Endodermal cell (in vitro differentiated cells): ENCODE measurements around the gene MYO5B. TPM values are rescaled to one million over a fixed set of nuclear protein-coding genes. Genes with fewer than 3 reads are reported as not detected.
"Not testable (repeated sequence)": the region's sequence is repeated elsewhere in the genome, so short reads cannot be mapped to it uniquely, and the experiment has no call there.

ENCODE experiments used
- DNase-seq: peaks from one replicate; pipeline ENCODE4 v3.0.0-alpha.2; 2017
- H3K27ac ChIP-seq: 2 replicates; pipeline ENCODE4 v1.5.1; 2013; ENCODE audit warnings: mild to moderate bottlenecking, low read depth, low read length, moderate library complexity
- H3K27me3 ChIP-seq: 2 replicates; pipeline ENCODE4 v1.6.1; 2013; ENCODE audit warnings: mild to moderate bottlenecking, low read length, moderate library complexity; ENCODE audit not compliant: insufficient read depth, control insufficient read depth, poor library complexity, severe bottlenecking
- H3K36me3 ChIP-seq: 2 replicates; pipeline ENCODE4 v1.7.0; 2013; ENCODE audit warnings: mild to moderate bottlenecking, low read length, moderate library complexity; ENCODE audit not compliant: control insufficient read depth, insufficient read depth
- H3K4me1 ChIP-seq: one replicate; pipeline ENCODE4 v1.7.0; 2013; ENCODE audit warnings: low read length; ENCODE audit not compliant: control insufficient read depth, insufficient read depth
- H3K4me3 ChIP-seq: 2 replicates; pipeline ENCODE4 v1.5.1; 2013; ENCODE audit warnings: mild to moderate bottlenecking, low read length, moderate library complexity
- H3K9ac ChIP-seq: 2 replicates; pipeline ENCODE4 v1.6.1; 2013; ENCODE audit warnings: mild to moderate bottlenecking, low read length, moderate library complexity; ENCODE audit not compliant: poor library complexity, severe bottlenecking; ENCODE audit errors: extremely low read depth
- H3K9me3 ChIP-seq: 2 replicates; pipeline ENCODE4 v1.6.1; 2013; ENCODE audit warnings: mild to moderate bottlenecking, low read length, moderate library complexity; ENCODE audit not compliant: control insufficient read depth
- H3K27ac Mint-ChIP-seq: 2 replicates; pipeline ENCODE4 v1.8.0; 2020; ENCODE audit warnings: mixed read lengths
- H3K27me3 Mint-ChIP-seq: 2 replicates; pipeline ENCODE4 v1.8.0; 2021; ENCODE audit warnings: mild to moderate bottlenecking, mixed read lengths; ENCODE audit not compliant: insufficient read depth
- H3K36me3 Mint-ChIP-seq: 2 replicates; pipeline ENCODE4 v1.8.0; 2020; ENCODE audit warnings: low read depth, mixed read lengths
- H3K4me1 Mint-ChIP-seq: 2 replicates; pipeline ENCODE4 v1.8.0; 2020; ENCODE audit warnings: mixed read lengths
- H3K4me3 Mint-ChIP-seq: 2 replicates; pipeline ENCODE4 v1.8.0; 2020; ENCODE audit warnings: mild to moderate bottlenecking, moderate library complexity, mixed read lengths
- H3K9me3 Mint-ChIP-seq: 2 replicates; pipeline ENCODE4 v1.8.0; 2020; ENCODE audit warnings: mild to moderate bottlenecking, mixed read lengths
- CTCF ChIP-seq: fragments of 200-600 bp; sonication (generic); conservative IDR thresholded peaks from 2 replicates; pipeline ENCODE4 v1.5.0; 2021; ENCODE audit warnings: antibody characterized with exemption, mild to moderate bottlenecking
- WGBS, 2 experiments: methylation state at CpG; one replicate each; pipeline versions ENCODE4 v1.1.5 to v1.1.7; 2013; ENCODE audit warnings: missing lambda C conversion rate in 2 of 2, mixed read lengths in 1 of 2; ENCODE audit not compliant: insufficient coverage in 1 of 2, insufficient read length in 1 of 2; 5-methylcytosine and 5-hydroxymethylcytosine counted together
- total RNA-seq, 2 donors: library from RNA; stranded (reverse); fragmentation: NEBNext Ultra II Directional in 1 of 2; extraction: Animal tissue kit (Norgen Biotek cat#: 25700) in 1 of 2; gene quantifications; 2 replicates in 1 of 2; 3 replicates in 1 of 2; pipeline ENCODE4 v1.2.1, GENCODE V29; 2021

The MYO5B gene
- total RNA-seq, 2 donors from 2014 or later, result 12.2 to 16.8 TPM

- Mint-ChIP-seq H3K36me3 (peaks cover 79% of the 10 kb centered on the region), H3K9me3 (no peaks in the 10 kb centered on the region), H3K4me3 (no peak overlapping the region), H3K27me3 (no peaks in the 10 kb centered on the region), H3K4me1 (no peaks in the 10 kb centered on the region), H3K27ac (peak overlapping the region; percentile 35)
- H3K9me3 ChIP-seq, result no peaks in the 10 kb centered on the region
- no peak overlapping the region for H3K27ac ChIP-seq
- no peak overlapping the region for H3K4me3 ChIP-seq
- no peak for TF ChIP-seq CTCF
- whole genome bisulfite sequencing, 2 experiments, result 94 to 99% methylated on average over 5 of the region's 5 CpGs
- no peaks in the 10 kb centered on the region for H3K4me1 ChIP-seq
- no peak for DNase-seq
- peaks cover 95% of the 10 kb centered on the region for H3K36me3 ChIP-seq
- H3K9ac ChIP-seq, result no peak overlapping the region
- H3K27me3 ChIP-seq, result no peaks in the 10 kb centered on the region
Measured at GRCh38 chr18:49788327-49788898, 406.5 kb downstream of the MYO5B start.

- 100% methylated on average over 1 of the region's 1 CpG; no CpG with 5 or more reads in 1 of the 2 experiments for WGBS, 2 experiments
- TF ChIP-seq CTCF, result no peak
- Mint-ChIP-seq H3K36me3 (peaks cover 79% of the 10 kb centered on the region), H3K27me3 (no peaks in the 10 kb centered on the region), H3K4me3 (no peak overlapping the region), H3K9me3 (no peaks in the 10 kb centered on the region), H3K27ac (no peak overlapping the region), H3K4me1 (no peaks in the 10 kb centered on the region)
- no peak for DNase-seq
- H3K4me3 ChIP-seq, result no peak overlapping the region
- no peak overlapping the region for H3K9ac ChIP-seq
- H3K27ac ChIP-seq, result no peak overlapping the region
- no peaks in the 10 kb centered on the region for H3K9me3 ChIP-seq
- H3K36me3 ChIP-seq, result peaks cover 96% of the 10 kb centered on the region
- no peaks in the 10 kb centered on the region for H3K27me3 ChIP-seq
- H3K4me1 ChIP-seq, result no peaks in the 10 kb centered on the region
Measured at GRCh38 chr18:49786019-49786720, 408.8 kb downstream of the MYO5B start.

- H3K36me3 Mint-ChIP-seq, result peaks cover 77% of the 10 kb centered on the region
- Histone ChIP-seq H3K4me1 (no peaks in the 10 kb centered on the region), H3K9me3 (no peaks in the 10 kb centered on the region), H3K27ac (no peak overlapping the region), H3K36me3 (peaks cover 88% of the 10 kb centered on the region), H3K9ac (no peak overlapping the region), H3K4me3 (no peak overlapping the region), H3K27me3 (no peaks in the 10 kb centered on the region)
- 95 to 100% methylated on average over 1 of the region's 1 CpG for WGBS, 2 experiments
- peak; percentile 37 for TF ChIP-seq CTCF
- no peaks in the 10 kb centered on the region for H3K4me1 Mint-ChIP-seq
- no peak overlapping the region for H3K27ac Mint-ChIP-seq
- no peaks in the 10 kb centered on the region for H3K9me3 Mint-ChIP-seq
- no peak for DNase-seq
- H3K27me3 Mint-ChIP-seq, result no peaks in the 10 kb centered on the region
- H3K4me3 Mint-ChIP-seq, result no peak overlapping the region
Measured at GRCh38 chr18:49784427-49785185, 410.3 kb downstream of the MYO5B start.

- not testable (repeated sequence) for H3K9ac ChIP-seq, H3K27me3 ChIP-seq, H3K4me3 ChIP-seq, H3K27me3 Mint-ChIP-seq, H3K9me3 Mint-ChIP-seq, H3K27ac Mint-ChIP-seq, H3K4me1 ChIP-seq, DNase-seq, H3K27ac ChIP-seq, H3K9me3 ChIP-seq, H3K4me3 Mint-ChIP-seq, H3K4me1 Mint-ChIP-seq
- peaks cover 78% of the 10 kb centered on the region for H3K36me3 ChIP-seq
- 100% methylated on average over 3 of the region's 3 CpGs; no CpG with 5 or more reads in 1 of the 2 experiments for WGBS, 2 experiments
- H3K36me3 Mint-ChIP-seq, result peaks cover 78% of the 10 kb centered on the region
Measured at GRCh38 chr18:49783631-49784030, 411.3 kb downstream of the MYO5B start.
